Measurements from ENCODE around the gene MPP4. TPM values are rescaled to one million over a fixed set of nuclear protein-coding genes. Genes with fewer than 3 reads are reported as not detected.

MPP4 gene
- total and polyA plus RNA-seq, 2 of the 13 experiments (the other 11 are each of a cell fraction or from before 2014, with no cell fraction given), result not detected

- TF ChIP-seq SYNCRIP (IDR thresholded peaks at IDR 0.05; ENCODE audit: insufficient read depth, low read depth, low read length) (no peak), RNF219 (CRISPR knock-in tag; IDR thresholded peaks at IDR 0.05) (no peak), SOX6 (IDR thresholded peaks at IDR 0.05) (no peak), SOX6 (CRISPR knock-in tag; IDR thresholded peaks at IDR 0.05) (peak; percentile 65), PITX1 (CRISPR knock-in tag; IDR thresholded peaks at IDR 0.05) (0 out of 2 replicates have a peak, but pooled peaks have one; percentile 46), RFXANK (CRISPR knock-in tag; IDR thresholded peaks at IDR 0.05) (no peak), GTF3A (CRISPR knock-in tag; conservative IDR thresholded peaks at IDR 0.05) (no peak), ZNF781 (CRISPR knock-in tag; IDR thresholded peaks at IDR 0.05; ENCODE audit: borderline replicate concordance, not compliant biosample characterization) (no peak), HDAC1 (CRISPR knock-in tag; IDR thresholded peaks at IDR 0.05) (peak; percentile 45; the same call in 1 of the 2 replicates), NFRKB (IDR thresholded peaks at IDR 0.05) (no peak), FOXO4 (CRISPR knock-in tag; conservative IDR thresholded peaks at IDR 0.05) (0 out of 2 replicates have a peak, but pooled peaks have one; percentile 16), ZNF564 (CRISPR knock-in tag; IDR thresholded peaks at IDR 0.05) (0 out of 2 replicates have a peak, but pooled peaks have one; percentile 42), ZSCAN25 (CRISPR knock-in tag; IDR thresholded peaks at IDR 0.05) (no peak), KAT8 (CRISPR knock-in tag; IDR thresholded peaks at IDR 0.05) (no peak), CREB3 (CRISPR knock-in tag; IDR thresholded peaks at IDR 0.05) (no peak), ATF7 (IDR thresholded peaks at IDR 0.05) (no peak), ATF7 (CRISPR knock-in tag; IDR thresholded peaks at IDR 0.05) (no peak), RFXAP (CRISPR knock-in tag; IDR thresholded peaks at IDR 0.05; ENCODE audit: borderline replicate concordance) (no peak), ZNF557 (CRISPR knock-in tag; IDR thresholded peaks at IDR 0.05) (0 out of 2 replicates have a peak, but pooled peaks have one; percentile 58), ZNF570 (CRISPR knock-in tag; IDR thresholded peaks at IDR 0.05; ENCODE audit: borderline replicate concordance) (no peak), ZNF292 (CRISPR knock-in tag; IDR thresholded peaks at IDR 0.05; ENCODE audit: borderline replicate concordance, low read depth) (0 out of 2 replicates have a peak, but pooled peaks have one; percentile 2)
- TF ChIP-seq, protein P1, sequence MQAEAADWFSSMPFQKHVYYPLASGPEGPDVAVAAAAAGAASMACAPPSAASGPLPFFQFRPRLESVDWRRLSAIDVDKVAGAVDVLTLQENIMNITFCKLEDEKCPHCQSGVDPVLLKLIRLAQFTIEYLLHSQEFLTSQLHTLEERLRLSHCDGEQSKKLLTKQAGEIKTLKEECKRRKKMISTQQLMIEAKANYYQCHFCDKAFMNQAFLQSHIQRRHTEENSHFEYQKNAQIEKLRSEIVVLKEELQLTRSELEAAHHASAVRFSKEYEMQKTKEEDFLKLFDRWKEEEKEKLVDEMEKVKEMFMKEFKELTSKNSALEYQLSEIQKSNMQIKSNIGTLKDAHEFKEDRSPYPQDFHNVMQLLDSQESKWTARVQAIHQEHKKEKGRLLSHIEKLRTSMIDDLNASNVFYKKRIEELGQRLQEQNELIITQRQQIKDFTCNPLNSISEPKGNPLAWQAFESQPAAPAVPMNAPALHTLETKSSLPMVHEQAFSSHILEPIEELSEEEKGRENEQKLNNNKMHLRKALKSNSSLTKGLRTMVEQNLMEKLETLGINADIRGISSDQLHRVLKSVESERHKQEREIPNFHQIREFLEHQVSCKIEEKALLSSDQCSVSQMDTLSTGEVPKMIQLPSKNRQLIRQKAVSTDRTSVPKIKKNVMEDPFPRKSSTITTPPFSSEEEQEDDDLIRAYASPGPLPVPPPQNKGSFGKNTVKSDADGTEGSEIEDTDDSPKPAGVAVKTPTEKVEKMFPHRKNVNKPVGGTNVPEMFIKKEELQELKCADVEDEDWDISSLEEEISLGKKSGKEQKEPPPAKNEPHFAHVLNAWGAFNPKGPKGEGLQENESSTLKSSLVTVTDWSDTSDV (CRISPR knock-in tag; IDR thresholded peaks at IDR 0.05), result no peak
- TF ChIP-seq, protein P2, sequence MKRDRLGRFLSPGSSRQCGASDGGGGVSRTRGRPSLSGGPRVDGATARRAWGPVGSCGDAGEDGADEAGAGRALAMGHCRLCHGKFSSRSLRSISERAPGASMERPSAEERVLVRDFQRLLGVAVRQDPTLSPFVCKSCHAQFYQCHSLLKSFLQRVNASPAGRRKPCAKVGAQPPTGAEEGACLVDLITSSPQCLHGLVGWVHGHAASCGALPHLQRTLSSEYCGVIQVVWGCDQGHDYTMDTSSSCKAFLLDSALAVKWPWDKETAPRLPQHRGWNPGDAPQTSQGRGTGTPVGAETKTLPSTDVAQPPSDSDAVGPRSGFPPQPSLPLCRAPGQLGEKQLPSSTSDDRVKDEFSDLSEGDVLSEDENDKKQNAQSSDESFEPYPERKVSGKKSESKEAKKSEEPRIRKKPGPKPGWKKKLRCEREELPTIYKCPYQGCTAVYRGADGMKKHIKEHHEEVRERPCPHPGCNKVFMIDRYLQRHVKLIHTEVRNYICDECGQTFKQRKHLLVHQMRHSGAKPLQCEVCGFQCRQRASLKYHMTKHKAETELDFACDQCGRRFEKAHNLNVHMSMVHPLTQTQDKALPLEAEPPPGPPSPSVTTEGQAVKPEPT (CRISPR knock-in tag; IDR thresholded peaks at IDR 0.05; ENCODE audit: low read depth), result no peak
Measured at GRCh38 chr2:201642086-201642578, 56.3 kb downstream of the MPP4 start (continued).
